ENCODE data around the gene CLSTN2.

CLSTN2 gene

DNA sequence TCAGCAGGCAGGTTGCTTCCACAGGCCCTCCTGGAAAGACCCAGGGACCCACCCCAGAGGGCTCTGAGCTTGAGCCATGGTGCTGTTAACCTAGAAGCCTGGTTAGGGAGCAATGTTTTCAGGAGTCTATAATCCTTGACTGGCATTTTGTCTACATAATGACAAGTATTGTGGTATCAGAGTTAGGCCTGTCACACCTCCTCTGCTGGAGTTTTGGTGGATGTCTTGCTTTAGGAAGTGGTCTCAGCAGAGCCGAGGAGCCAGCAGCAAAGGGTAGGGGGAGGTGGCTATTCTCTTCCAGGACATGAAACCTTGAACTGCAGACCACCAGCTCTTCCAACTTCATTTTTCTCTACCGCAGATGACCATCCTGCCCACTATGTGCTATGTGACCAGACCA lies 76.1 kb downstream of the CLSTN2 start:
- Histone ChIP-seq H3K36me3 (ENCODE audit: insufficient read depth, low read length) (no peaks in the 10 kb centered on the region), H3K9me3 (replicated peaks; ENCODE audit: low read length) (no peaks in the 10 kb centered on the region), H3K9ac (ENCODE audit: low read depth, low read length) (no peak overlapping the region), H3K27me3 (ENCODE audit: control insufficient read depth, insufficient read depth, low read length) (no peaks in the 10 kb centered on the region), H3K4me2 (ENCODE audit: low read length) (no peak overlapping the region), H3K4me1 (ENCODE audit: control insufficient read depth, insufficient read depth, low read length) (no peaks in the 10 kb centered on the region), H3K4me3 (ENCODE audit: low read length) (no peak overlapping the region)

DNA sequence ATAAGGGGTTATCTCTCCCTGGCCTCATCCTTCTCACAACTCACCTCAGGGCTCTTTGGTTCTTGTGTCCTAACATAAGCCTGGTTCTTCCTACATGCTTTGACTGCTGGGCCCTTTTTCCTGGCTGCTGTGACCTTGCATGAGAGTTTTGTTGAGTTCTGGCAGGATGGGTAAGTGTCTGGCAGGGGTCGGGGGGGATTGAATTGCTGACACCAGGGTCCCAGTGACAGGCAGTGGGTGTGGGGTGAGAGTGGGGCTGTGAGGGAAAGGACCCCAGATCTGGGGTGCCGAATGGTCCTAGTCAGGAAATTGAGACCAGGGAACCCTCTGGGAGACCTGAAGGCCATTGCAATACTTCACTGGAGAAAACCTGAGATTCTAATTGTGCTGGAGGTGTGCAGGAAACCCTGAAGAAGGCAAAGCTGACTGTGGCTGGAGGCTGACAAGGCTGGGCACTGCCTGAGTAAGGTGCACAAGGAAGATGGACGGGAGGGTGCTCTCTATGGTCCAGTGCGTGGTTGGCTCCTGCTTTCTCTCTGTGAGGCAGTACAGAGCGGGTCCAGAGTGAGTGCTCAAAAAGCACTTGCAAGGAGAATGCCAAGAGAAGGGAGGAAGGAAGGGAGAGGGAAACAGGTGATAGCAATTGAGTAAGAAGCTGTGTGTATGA lies 76.8 kb downstream of the CLSTN2 start:
- no peak overlapping the region for H3K4me3 ChIP-seq (ENCODE audit: low read length)
- no peak overlapping the region for H3K9ac ChIP-seq (ENCODE audit: low read depth, low read length)
- H3K9me3 ChIP-seq (replicated peaks; ENCODE audit: low read length), result no peaks in the 10 kb centered on the region
- no peaks in the 10 kb centered on the region for H3K27me3 ChIP-seq (ENCODE audit: control insufficient read depth, insufficient read depth, low read length)
- H3K4me2 ChIP-seq (ENCODE audit: low read length), result no peak overlapping the region
- no peaks in the 10 kb centered on the region for H3K4me1 ChIP-seq (ENCODE audit: control insufficient read depth, insufficient read depth, low read length)
- H3K36me3 ChIP-seq (ENCODE audit: insufficient read depth, low read length), result no peaks in the 10 kb centered on the region

DNA sequence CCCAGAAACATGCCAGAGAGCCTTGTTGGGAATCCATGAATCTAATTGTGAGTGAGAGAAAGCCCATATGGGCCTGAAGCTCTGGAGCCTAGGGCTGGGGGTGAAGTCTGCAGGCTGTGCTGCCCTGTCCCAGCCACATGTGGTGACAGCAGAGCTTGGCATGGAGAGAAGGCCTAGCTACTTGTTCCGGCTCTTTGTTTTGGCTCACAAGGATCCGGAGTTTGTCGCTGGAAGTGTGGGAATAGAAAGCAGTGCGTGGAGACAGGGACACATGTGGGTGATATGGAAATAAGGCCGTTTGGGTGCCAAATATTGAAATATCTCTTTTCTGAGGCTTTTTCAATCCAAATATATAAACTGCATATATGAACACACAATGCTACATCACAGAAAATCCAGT lies 78.2 kb downstream of the CLSTN2 start:
- Histone ChIP-seq H3K9ac (ENCODE audit: low read depth, low read length) (no peak overlapping the region), H3K4me1 (ENCODE audit: control insufficient read depth, insufficient read depth, low read length) (no peaks in the 10 kb centered on the region), H3K4me3 (ENCODE audit: low read length) (no peak overlapping the region), H3K27me3 (ENCODE audit: control insufficient read depth, insufficient read depth, low read length) (no peaks in the 10 kb centered on the region), H3K36me3 (ENCODE audit: insufficient read depth, low read length) (no peaks in the 10 kb centered on the region), H3K9me3 (replicated peaks; ENCODE audit: low read length) (no peaks in the 10 kb centered on the region), H3K4me2 (ENCODE audit: low read length) (no peak overlapping the region)

DNA sequence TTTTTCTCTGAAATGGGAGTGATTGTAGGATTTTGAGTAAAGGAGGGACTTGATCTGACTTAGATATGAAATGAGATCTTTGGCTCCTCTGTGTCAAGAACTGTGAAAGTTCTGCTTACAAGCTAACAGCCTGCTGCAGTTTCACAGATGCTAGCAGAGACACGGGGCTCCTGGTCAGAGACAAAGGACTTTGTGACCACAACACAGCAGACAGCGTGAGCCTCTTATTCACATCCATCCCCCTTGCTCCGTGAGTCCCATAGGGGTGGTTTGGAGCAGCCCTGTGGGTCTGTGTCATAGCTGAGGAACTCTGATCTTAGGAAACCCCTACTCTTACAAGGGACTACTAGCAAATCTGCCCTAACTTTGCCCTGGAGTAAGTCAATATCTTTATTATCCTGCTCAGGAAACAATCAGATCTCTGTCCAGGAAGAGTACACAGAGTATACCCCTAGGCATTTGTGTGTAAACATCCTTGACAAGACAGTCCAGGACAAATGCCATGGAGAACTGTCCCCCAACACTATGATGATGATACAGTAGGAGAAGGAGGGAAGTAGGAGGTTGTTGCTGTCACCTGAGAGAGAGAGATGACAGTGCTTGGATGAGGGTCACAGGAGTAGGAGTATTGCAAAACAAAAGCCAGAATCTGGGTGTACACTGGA lies 80.0 kb downstream of the CLSTN2 start:
- H3K4me3 ChIP-seq (ENCODE audit: low read length), result no peak overlapping the region
- H3K4me2 ChIP-seq (ENCODE audit: low read length), result no peak overlapping the region
- no peaks in the 10 kb centered on the region for H3K27me3 ChIP-seq (ENCODE audit: control insufficient read depth, insufficient read depth, low read length)
- no peak overlapping the region for H3K9ac ChIP-seq (ENCODE audit: low read depth, low read length)
- H3K36me3 ChIP-seq (ENCODE audit: insufficient read depth, low read length), result no peaks in the 10 kb centered on the region
- H3K4me1 ChIP-seq (ENCODE audit: control insufficient read depth, insufficient read depth, low read length), result no peaks in the 10 kb centered on the region
- no peaks in the 10 kb centered on the region for H3K9me3 ChIP-seq (replicated peaks; ENCODE audit: low read length)

DNA sequence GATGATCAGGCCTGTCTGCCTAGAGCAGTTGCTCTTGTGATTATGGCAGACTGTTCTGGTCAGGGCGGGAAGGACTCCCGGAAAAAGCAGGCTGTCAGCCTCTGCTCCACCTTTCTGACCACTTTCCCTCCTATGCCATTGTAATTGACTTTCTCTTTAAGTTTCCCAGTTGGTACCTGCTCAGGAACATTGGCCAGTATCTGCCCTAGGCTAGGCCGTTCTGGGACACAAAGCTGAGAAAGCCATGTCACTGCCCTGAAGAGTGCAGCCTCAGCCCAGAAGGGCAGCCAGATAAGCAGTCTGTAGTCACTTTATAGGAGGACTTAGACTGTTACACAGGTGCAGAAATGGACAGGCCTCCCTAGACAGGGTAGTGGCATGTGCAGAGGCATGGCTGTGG lies 80.8 kb downstream of the CLSTN2 start:
- Histone ChIP-seq H3K27me3 (ENCODE audit: control insufficient read depth, insufficient read depth, low read length) (no peaks in the 10 kb centered on the region), H3K9ac (ENCODE audit: low read depth, low read length) (no peak overlapping the region), H3K4me3 (ENCODE audit: low read length) (no peak overlapping the region), H3K4me1 (ENCODE audit: control insufficient read depth, insufficient read depth, low read length) (no peaks in the 10 kb centered on the region), H3K9me3 (replicated peaks; ENCODE audit: low read length) (no peaks in the 10 kb centered on the region), H3K36me3 (ENCODE audit: insufficient read depth, low read length) (no peaks in the 10 kb centered on the region), H3K4me2 (ENCODE audit: low read length) (no peak overlapping the region)

DNA sequence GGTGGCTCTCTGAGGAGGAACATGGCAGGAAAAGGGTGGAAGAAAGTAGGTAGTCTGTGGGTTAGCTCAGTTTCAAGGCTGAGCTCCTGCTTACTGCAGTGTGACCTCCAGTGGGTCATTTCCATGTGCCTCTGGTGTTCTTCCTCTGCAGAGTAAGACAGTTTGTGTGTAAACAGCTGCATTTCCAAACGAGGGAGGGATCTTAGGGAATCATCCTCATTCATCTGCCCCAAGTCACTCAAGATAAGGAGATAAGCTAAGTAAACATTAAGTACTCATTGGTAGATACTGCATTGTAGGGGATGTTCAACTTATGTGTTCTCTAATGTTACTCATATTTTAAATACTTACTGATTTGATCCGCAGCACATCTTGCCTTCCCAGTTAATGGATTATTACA lies 83.6 kb downstream of the CLSTN2 start:
- H3K9me3 ChIP-seq (replicated peaks; ENCODE audit: low read length), result no peaks in the 10 kb centered on the region
- H3K4me2 ChIP-seq (ENCODE audit: low read length), result no peak overlapping the region
- H3K27me3 ChIP-seq (ENCODE audit: control insufficient read depth, insufficient read depth, low read length), result no peaks in the 10 kb centered on the region
- H3K9ac ChIP-seq (ENCODE audit: low read depth, low read length), result no peak overlapping the region
- H3K4me3 ChIP-seq (ENCODE audit: low read length), result no peak overlapping the region
- no peaks in the 10 kb centered on the region for H3K4me1 ChIP-seq (ENCODE audit: control insufficient read depth, insufficient read depth, low read length)
- no peaks in the 10 kb centered on the region for H3K36me3 ChIP-seq (ENCODE audit: insufficient read depth, low read length)

DNA sequence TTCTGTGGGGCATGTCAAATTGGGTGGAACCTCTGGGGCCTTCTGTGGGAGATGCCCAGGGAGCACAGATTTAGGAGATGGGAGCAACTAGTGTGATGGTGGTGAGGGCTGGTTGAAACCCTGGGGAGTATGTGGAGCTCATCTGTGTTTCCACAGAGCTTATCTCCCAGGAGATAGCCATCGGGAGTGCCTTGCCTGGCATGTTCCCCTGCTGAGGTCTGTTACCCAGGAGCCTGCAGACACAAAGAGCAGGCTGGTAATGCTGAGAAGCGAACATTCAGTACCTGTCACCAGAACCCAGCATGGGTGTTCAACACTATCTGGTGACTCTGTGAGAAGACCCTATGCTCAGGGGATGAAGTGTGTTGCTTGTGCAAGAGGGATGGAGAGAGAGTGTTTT lies 85.0 kb downstream of the CLSTN2 start:
- H3K36me3 ChIP-seq (ENCODE audit: insufficient read depth, low read length), result no peaks in the 10 kb centered on the region

DNA sequence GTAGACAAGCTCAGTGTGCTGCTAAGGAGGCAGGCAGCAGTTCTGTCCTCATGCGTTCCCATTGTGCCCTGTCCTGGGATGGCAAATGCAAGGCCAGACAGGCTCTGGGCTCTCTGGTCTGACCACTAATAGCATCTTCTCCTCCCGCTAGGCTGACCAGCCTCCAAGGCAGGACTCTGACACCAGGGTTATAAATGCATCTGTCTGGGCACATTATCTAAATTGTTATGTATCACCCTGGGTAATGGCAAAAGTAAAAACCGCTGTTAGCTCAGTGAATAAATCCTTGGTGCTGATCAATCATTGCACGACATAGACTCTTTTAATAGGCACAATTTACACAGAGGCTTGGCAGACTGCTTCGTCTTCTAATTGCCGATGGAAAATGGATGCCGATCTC lies 85.6 kb downstream of the CLSTN2 start:
- Histone ChIP-seq H3K4me1 (ENCODE audit: control insufficient read depth, insufficient read depth, low read length) (no peaks in the 10 kb centered on the region), H3K4me3 (ENCODE audit: low read length) (no peak overlapping the region), H3K9ac (ENCODE audit: low read depth, low read length) (no peak overlapping the region), H3K9me3 (replicated peaks; ENCODE audit: low read length) (no peaks in the 10 kb centered on the region), H3K36me3 (ENCODE audit: insufficient read depth, low read length) (no peaks in the 10 kb centered on the region), H3K27me3 (ENCODE audit: control insufficient read depth, insufficient read depth, low read length) (peaks cover 6% of the 10 kb centered on the region), H3K4me2 (ENCODE audit: low read length) (no peak overlapping the region)

More for the DNA sequence above, 85.0 kb downstream of the CLSTN2 start:
- Histone ChIP-seq H3K27me3 (ENCODE audit: control insufficient read depth, insufficient read depth, low read length) (peaks cover 6% of the 10 kb centered on the region), H3K9me3 (replicated peaks; ENCODE audit: low read length) (no peaks in the 10 kb centered on the region), H3K9ac (ENCODE audit: low read depth, low read length) (no peak overlapping the region), H3K4me1 (ENCODE audit: control insufficient read depth, insufficient read depth, low read length) (no peaks in the 10 kb centered on the region), H3K4me2 (ENCODE audit: low read length) (no peak overlapping the region), H3K4me3 (ENCODE audit: low read length) (no peak overlapping the region)

DNA sequence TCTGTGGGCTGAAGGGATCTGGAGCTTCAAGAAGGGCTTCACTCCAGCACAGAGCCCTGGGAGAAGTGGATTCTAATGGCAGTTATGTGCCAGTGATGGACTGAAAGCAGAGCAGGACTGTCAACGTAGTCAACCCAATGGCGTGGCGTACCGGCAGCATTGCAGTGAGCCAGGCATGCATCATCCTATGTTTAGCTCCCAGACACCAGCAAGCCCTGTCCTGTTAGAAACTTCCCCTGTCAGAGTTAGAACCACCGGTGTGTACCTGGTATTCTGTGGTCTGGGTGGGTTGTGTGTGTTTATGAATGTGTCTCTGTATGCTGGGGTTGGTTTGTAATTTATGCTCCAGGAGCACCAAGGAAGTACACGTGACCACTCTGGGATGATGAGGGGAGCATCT lies 86.3 kb downstream of the CLSTN2 start:
- Histone ChIP-seq H3K4me3 (ENCODE audit: low read length) (no peak overlapping the region), H3K9ac (ENCODE audit: low read depth, low read length) (no peak overlapping the region), H3K4me2 (ENCODE audit: low read length) (no peak overlapping the region)

DNA sequence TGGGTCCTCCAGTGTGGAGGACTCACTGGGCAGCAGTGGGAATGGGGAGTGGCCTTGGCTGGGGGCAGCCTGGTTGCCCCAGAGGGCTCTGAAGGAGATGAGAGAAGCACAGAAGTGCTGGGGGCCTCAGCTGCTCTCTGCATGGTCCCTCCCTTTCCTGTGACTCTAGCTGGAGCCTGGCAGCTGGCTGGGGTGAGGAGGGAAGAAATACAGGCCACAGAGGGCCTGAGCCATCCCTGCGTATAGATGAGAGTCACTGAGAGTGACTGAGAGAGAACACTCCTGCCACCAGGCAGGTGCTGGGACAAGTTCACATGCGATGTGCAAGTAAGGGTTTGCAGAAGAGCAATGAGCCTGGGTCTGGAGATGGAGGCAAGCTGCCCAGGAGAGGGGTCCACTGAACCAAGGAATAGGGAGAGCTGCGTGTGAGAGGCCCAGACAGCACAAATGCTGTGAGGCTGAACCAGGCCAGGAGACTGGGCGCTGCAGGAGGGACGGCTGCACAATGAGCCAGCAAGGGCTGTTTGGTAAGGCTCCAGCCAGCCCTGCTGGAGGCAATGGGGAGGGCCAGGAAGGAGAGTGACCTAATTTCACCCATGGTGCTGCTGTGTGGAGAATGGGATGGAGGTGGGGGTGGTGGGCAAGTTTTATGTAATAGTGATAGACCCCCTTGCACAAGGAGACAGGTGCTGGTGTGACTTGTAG lies 87.2 kb downstream of the CLSTN2 start:
- H3K9me3 ChIP-seq (replicated peaks; ENCODE audit: low read length), result no peaks in the 10 kb centered on the region
- no peaks in the 10 kb centered on the region for H3K36me3 ChIP-seq (ENCODE audit: insufficient read depth, low read length)
- H3K9ac ChIP-seq (ENCODE audit: low read depth, low read length), result no peak overlapping the region
- peaks cover 6% of the 10 kb centered on the region for H3K27me3 ChIP-seq (ENCODE audit: control insufficient read depth, insufficient read depth, low read length)
- H3K4me1 ChIP-seq (ENCODE audit: control insufficient read depth, insufficient read depth, low read length), result no peaks in the 10 kb centered on the region
- H3K4me2 ChIP-seq (ENCODE audit: low read length), result no peak overlapping the region
- no peak overlapping the region for H3K4me3 ChIP-seq (ENCODE audit: low read length)

More for the DNA sequence above, 86.3 kb downstream of the CLSTN2 start:
- Histone ChIP-seq H3K4me1 (ENCODE audit: control insufficient read depth, insufficient read depth, low read length) (no peaks in the 10 kb centered on the region), H3K36me3 (ENCODE audit: insufficient read depth, low read length) (no peaks in the 10 kb centered on the region), H3K27me3 (ENCODE audit: control insufficient read depth, insufficient read depth, low read length) (peaks cover 6% of the 10 kb centered on the region), H3K9me3 (replicated peaks; ENCODE audit: low read length) (no peaks in the 10 kb centered on the region)

DNA sequence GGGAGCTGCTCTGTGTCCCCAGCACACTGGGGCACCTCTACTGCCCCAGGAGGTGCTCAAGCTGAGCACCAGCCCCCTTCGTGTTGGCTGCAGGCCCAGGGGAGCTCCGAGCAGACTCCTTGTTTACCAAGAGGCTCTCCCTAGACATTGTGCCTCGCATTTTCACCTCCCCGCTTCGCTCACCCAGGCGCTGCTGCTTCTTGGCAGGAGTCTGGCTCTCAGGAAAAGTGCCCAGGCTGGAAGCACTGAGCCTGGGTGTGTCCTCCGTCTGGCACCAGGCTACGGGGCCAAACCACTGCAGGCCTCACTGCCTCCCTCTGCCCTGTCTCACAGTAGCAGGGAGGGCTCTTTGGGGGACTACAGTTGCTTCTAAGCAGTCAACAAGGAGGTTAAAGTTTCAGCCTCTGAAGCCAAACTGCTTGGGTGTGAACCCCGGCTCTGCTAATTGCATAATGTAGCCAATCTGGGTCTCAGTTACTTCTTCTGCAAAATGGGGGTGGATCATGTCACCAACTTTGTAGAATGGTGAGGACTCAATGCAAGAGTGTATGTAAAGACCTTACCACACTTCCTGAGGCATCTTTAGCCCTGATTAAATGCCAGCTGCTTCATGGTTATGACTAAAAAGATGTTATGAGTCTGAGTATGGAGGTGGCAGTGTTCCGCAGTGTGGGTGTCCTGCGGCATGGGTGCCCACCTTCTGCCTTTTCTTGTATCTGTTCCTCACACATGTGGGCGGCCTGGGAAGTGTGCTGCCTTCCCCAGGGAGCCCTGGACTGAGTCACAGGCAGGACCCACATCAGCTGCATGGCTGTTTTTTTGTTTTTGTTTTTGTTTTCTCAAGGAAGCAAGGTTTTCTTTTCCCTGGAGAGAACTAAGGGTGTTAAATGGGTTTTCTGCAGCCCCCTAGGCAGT lies 88.9 kb downstream of the CLSTN2 start:
- no peak overlapping the region for H3K9ac ChIP-seq (ENCODE audit: low read depth, low read length)
- peaks cover 6% of the 10 kb centered on the region for H3K27me3 ChIP-seq (ENCODE audit: control insufficient read depth, insufficient read depth, low read length)
- H3K4me3 ChIP-seq (ENCODE audit: low read length), result no peak overlapping the region
- H3K9me3 ChIP-seq (replicated peaks; ENCODE audit: low read length), result no peaks in the 10 kb centered on the region
- H3K4me2 ChIP-seq (ENCODE audit: low read length), result no peak overlapping the region
- H3K36me3 ChIP-seq (ENCODE audit: insufficient read depth, low read length), result no peaks in the 10 kb centered on the region
- H3K4me1 ChIP-seq (ENCODE audit: control insufficient read depth, insufficient read depth, low read length), result no peaks in the 10 kb centered on the region
